Right lobe of liver (tissue), 4 donors: ENCODE data around the gene RIPOR3.

Experiments used
- POLR2A ChIP-seq: fragments of 450-650 bp; IDR thresholded peaks from one replicate; pipeline ENCODE4 v1.6.1; 2017; ENCODE audit warnings: antibody characterized with exemption, mild to moderate bottlenecking
- TF ChIP-seq, protein P1 (sequence below), 4 donors: fragments of 200-600 bp in 3 of 4; fragments of 450-650 bp in 1 of 4; IDR thresholded peaks; one replicate each; pipeline versions ENCODE4 v1.5.1 to v1.8.0; 2016 to 2022; ENCODE audit warnings: antibody characterized with exemption in 4 of 4, mild to moderate bottlenecking in 2 of 4
- donor health status: DM: no; HTN: no; CAD: no.
- donor health status: DM: no; HTN: no; CAD: no.
- donor health status: DM: no; HTN: yes; CAD: no.

GRCh38 chr20:50594231-50594590, 97.1 kb downstream of the RIPOR3 start:
- TF ChIP-seq, protein P1, sequence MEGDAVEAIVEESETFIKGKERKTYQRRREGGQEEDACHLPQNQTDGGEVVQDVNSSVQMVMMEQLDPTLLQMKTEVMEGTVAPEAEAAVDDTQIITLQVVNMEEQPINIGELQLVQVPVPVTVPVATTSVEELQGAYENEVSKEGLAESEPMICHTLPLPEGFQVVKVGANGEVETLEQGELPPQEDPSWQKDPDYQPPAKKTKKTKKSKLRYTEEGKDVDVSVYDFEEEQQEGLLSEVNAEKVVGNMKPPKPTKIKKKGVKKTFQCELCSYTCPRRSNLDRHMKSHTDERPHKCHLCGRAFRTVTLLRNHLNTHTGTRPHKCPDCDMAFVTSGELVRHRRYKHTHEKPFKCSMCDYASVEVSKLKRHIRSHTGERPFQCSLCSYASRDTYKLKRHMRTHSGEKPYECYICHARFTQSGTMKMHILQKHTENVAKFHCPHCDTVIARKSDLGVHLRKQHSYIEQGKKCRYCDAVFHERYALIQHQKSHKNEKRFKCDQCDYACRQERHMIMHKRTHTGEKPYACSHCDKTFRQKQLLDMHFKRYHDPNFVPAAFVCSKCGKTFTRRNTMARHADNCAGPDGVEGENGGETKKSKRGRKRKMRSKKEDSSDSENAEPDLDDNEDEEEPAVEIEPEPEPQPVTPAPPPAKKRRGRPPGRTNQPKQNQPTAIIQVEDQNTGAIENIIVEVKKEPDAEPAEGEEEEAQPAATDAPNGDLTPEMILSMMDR (IDR thresholded peaks at IDR 0.05) = no peak
- no peak for TF ChIP-seq POLR2A
